Adrenal gland (tissue), 12 donors: ENCODE data around the gene NOD2. TPM values are rescaled to one million over a fixed set of nuclear protein-coding genes. Genes with fewer than 3 reads are reported as not detected.

Experiments used
- DNase-seq, 7 donors: peaks; one replicate each; pipeline ENCODE4 v3.0.0-alpha.2; 2019 to 2020
- H3K27ac ChIP-seq, 5 donors: fragments of 200-600 bp; sonication (generic) in 4 of 5; 1 replicate in 3 of 5; 2 replicates in 2 of 5; pipeline versions ENCODE4 v1.5.1 to v1.8.0; 2016 to 2020; ENCODE audit warnings: mild to moderate bottlenecking in 1 of 5
- H3K27me3 ChIP-seq: fragments of 200-600 bp; 2 replicates; pipeline ENCODE4 v1.8.0; 2021
- H3K36me3 ChIP-seq, 2 donors: fragments of 200-600 bp; replicated peaks in 1 of 2; 1 replicate in 1 of 2; 2 replicates in 1 of 2; pipeline versions ENCODE4 v1.5.1 to v1.8.0; 2018 to 2022
- H3K4me1 ChIP-seq, 2 donors: fragments of 200-600 bp; replicated peaks in 1 of 2; 1 replicate in 1 of 2; 2 replicates in 1 of 2; pipeline versions ENCODE4 v1.5.1 to v1.8.0; 2018 to 2021
- H3K4me3 ChIP-seq, 4 donors: fragments of 200-600 bp; sonication (generic) in 3 of 4; one replicate each; pipeline ENCODE4 v1.5.1; 2016 to 2018
- H3K9me3 ChIP-seq, 3 donors: fragments of 200-600 bp; sonication (generic) in 1 of 3; replicated peaks in 1 of 3; 1 replicate in 2 of 3; 2 replicates in 1 of 3; pipeline versions ENCODE4 v1.5.1 to v1.8.0; 2016 to 2021
- POLR2A ChIP-seq, 2 donors: fragments of 450-650 bp; IDR thresholded peaks; one replicate each; pipeline ENCODE4 v1.6.1; 2017; ENCODE audit warnings: antibody characterized with exemption in 2 of 2, mild to moderate bottlenecking in 2 of 2, moderate library complexity in 1 of 2
- WGBS, 4 donors: extraction: QIAGEN DNeasy Blood & Tissue Kit in 2 of 4; methylation state at CpG; one replicate each; pipeline versions ENCODE4 v1.1.5 to v1.1.7; 2013 to 2017; 5-methylcytosine and 5-hydroxymethylcytosine counted together
- intact Hi-C, 2 donors: fragments of 100-400 bp; cut with DNase I; formaldehyde crosslinking; loops; one replicate each; pipeline versions ENCODE4 v1.14.1 to v1.15.0; 2022 to 2023
- polyA plus RNA-seq, 3 donors: library from polyadenylated mRNA; stranded (reverse); fragments of 200-250 nt in 2 of 3; fragments of 350-450 nt in 1 of 3; fragmentation: Illumina TruSeq in 1 of 3; extraction: RNeasy Lipid Tissue Mini Kit (QIAGEN cat#74804) in 1 of 3; gene quantifications; one replicate each; pipeline ENCODE4 v1.2.3, GENCODE V29; 2013 to 2014
- total RNA-seq, 9 donors: library from RNA; depleted of rRNA in 4 of 9; stranded (reverse); fragments of >200 nt in 4 of 9; fragments of 120-200 nt in 1 of 9; fragmentation: NEBNext Ultra II Directional in 1 of 9; extraction: Animal tissue kit (Norgen Biotek cat#: 25700) in 1 of 9; gene quantifications; one replicate each; pipeline versions ENCODE4 v1.1.0 to v1.2.4, GENCODE V29; 2013 to 2023
- TF ChIP-seq, protein P1 (sequence below), 6 experiments: fragments of 450-650 bp in 4 of 6; fragments of 200-600 bp in 2 of 6; sonication (generic) in 1 of 6; IDR thresholded peaks; 1 replicate in 5 of 6; 2 replicates in 1 of 6; pipeline versions ENCODE4 v1.5.1 to v1.8.0; 2016 to 2021; ENCODE audit warnings: antibody characterized with exemption in 6 of 6, mild to moderate bottlenecking in 2 of 6, moderate library complexity in 1 of 6
- donor health status: healthy with polysubstance abuse.
- donor health status: Bipolar disorder and iron deficiency.
- donor health status: DM: yes; HTN: yes; CAD: no.
- donor health status: DM: no; HTN: no; CAD: no.
- donor health status: DM: no; HTN: no; CAD: no.
- donor health status: DM: yes; HTN: yes; CAD: no.

The NOD2 gene
- total and polyA plus RNA-seq, 12 donors = 0.12 to 3.7 (median 1.1) TPM

DNA sequence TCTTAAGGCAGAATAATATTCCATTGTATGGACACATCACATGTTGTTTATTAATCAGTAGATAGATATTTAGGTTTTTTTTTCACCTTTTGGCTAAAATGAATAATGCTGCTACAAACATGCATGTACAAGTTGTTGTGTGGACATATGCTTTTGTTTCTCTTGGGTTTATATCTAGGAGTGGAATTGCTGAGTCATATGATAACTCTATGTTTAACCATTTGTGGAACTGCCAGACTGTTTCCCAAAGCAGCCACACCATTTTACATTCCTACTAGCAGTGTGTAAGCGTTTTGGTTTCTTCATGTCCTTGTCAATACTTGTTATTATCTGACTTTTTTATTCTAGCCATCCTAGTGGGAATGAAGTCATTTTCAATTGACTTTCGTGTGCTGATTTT is 69.8 kb downstream of the NOD2 start:
- intact Hi-C loops = no loop called here
- no peak overlapping the region for H3K4me3 ChIP-seq
- H3K4me1 ChIP-seq = peaks cover 0 to 30% of the 10 kb centered on the region in 2 donors
- H3K9me3 ChIP-seq = no peaks in the 10 kb centered on the region
- no peaks in the 10 kb centered on the region for H3K36me3 ChIP-seq
- H3K27ac ChIP-seq = no peak overlapping the region
- TF ChIP-seq, protein P1, sequence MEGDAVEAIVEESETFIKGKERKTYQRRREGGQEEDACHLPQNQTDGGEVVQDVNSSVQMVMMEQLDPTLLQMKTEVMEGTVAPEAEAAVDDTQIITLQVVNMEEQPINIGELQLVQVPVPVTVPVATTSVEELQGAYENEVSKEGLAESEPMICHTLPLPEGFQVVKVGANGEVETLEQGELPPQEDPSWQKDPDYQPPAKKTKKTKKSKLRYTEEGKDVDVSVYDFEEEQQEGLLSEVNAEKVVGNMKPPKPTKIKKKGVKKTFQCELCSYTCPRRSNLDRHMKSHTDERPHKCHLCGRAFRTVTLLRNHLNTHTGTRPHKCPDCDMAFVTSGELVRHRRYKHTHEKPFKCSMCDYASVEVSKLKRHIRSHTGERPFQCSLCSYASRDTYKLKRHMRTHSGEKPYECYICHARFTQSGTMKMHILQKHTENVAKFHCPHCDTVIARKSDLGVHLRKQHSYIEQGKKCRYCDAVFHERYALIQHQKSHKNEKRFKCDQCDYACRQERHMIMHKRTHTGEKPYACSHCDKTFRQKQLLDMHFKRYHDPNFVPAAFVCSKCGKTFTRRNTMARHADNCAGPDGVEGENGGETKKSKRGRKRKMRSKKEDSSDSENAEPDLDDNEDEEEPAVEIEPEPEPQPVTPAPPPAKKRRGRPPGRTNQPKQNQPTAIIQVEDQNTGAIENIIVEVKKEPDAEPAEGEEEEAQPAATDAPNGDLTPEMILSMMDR (IDR thresholded peaks at IDR 0.05) = no peak
- TF ChIP-seq POLR2A (IDR thresholded peaks at IDR 0.05) = no peak
- 88 to 99% (median 96%) methylated on average over 2 of the region's 2 CpGs for WGBS, 4 donors
- no peak for DNase-seq
- H3K27me3 ChIP-seq = no peaks in the 10 kb centered on the region

DNA sequence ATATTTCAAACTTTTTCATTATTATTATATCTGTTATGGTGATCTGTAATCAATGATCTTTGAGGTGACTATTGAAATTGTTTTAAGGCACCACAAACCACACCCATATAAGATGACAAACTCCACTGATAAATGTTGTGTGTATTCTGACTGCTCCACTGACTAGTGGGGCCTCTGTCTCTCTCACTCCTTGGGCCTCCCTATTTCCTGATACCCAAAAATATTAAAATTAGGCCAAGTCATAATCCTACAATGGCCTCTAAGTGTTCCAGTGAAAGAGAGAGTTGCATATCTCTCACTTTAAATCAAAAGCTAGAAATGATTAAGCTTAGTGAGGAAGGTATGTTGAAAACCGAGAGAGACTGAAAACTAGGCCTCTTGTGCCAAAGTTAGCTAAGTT is 71.9 kb downstream of the NOD2 start:
- Histone ChIP-seq H3K27ac (no peak overlapping the region), H3K4me1 (peaks cover 0 to 30% of the 10 kb centered on the region in 2 donors), H3K4me3 (no peak overlapping the region), H3K27me3 (no peaks in the 10 kb centered on the region), H3K9me3 (no peaks in the 10 kb centered on the region), H3K36me3 (no peaks in the 10 kb centered on the region)
- intact Hi-C loops = no loop called here
- WGBS, 4 donors = 88 to 97% (median 94%) methylated on average over 1 of the region's 1 CpG
- no peak for DNase-seq
- TF ChIP-seq POLR2A (IDR thresholded peaks at IDR 0.05) = no peak
- TF ChIP-seq, protein P1 (IDR thresholded peaks at IDR 0.05) = no peak

DNA sequence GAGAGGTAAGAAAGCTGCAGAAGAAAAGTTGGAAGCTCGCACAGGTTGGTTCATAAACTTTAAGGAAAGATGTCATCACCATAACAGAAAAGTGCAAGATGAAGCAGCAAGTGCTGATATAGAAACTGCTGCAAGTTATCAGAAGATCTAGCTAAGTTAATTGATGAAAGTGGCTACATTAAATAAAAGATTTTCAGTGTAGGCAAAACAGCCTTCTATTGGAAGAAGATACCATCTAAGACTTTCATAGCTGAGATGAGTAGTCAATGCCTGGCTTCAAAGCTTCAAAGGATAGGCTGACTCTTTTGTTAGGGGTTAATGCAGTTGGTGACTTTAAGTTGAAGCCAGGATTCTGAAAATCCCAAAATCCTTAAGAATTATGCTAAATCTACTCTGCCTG is 72.5 kb downstream of the NOD2 start:
- no peaks in the 10 kb centered on the region for H3K9me3 ChIP-seq
- H3K36me3 ChIP-seq = no peaks in the 10 kb centered on the region
- H3K4me3 ChIP-seq = no peak overlapping the region
- 88 to 100% (median 95%) methylated on average over 1 of the region's 1 CpG for WGBS, 4 donors
- DNase-seq = no peak
- intact Hi-C loops = no loop called here
- peaks cover 0 to 29% of the 10 kb centered on the region in 2 donors for H3K4me1 ChIP-seq
- H3K27ac ChIP-seq = no peak overlapping the region
- H3K27me3 ChIP-seq = no peaks in the 10 kb centered on the region
- TF ChIP-seq, protein P1 (IDR thresholded peaks at IDR 0.05) = no peak
- TF ChIP-seq POLR2A (IDR thresholded peaks at IDR 0.05) = no peak

DNA sequence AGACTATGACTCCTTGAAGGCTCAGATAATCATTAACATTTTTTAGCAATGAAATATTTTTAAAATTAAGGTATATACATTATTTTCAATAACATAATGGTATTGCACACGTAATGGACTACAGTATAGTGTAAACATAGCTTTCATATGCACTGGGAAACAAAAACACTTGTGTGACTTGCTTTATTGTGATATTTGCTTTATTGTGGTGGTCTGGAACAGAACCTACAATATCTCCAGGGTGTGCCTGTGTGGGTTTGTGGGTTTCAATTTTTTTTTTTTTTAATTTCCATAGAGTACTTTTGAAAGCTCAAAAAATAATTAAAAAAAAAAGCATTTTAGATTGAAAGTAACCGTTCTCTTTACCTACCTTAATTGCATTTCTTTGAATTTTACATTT is 73.8 kb downstream of the NOD2 start:
- H3K4me1 ChIP-seq = peaks cover 0 to 20% of the 10 kb centered on the region in 2 donors
- WGBS, 4 donors = 96 to 100% (median 98%) methylated on average over 2 of the region's 2 CpGs
- no peak for DNase-seq
- H3K4me3 ChIP-seq = no peak overlapping the region
- H3K27me3 ChIP-seq = no peaks in the 10 kb centered on the region
- intact Hi-C loops = no loop called here
- H3K36me3 ChIP-seq = no peaks in the 10 kb centered on the region
- no peak for TF ChIP-seq POLR2A (IDR thresholded peaks at IDR 0.05)
- TF ChIP-seq, protein P1 (IDR thresholded peaks at IDR 0.05) = no peak
- H3K27ac ChIP-seq = no peak overlapping the region
- H3K9me3 ChIP-seq = no peaks in the 10 kb centered on the region
